T47D (cell line): Measurements from ENCODE around the gene LMAN2.
"Not testable (repeated sequence)": the region's sequence is repeated elsewhere in the genome, so short reads cannot be mapped to it uniquely, and the experiment has no call there.

ENCODE experiments used
- DNase-seq, 2 experiments: peaks; one replicate each; pipeline versions ENCODE4 v3.0.0 to v3.0.0-alpha.2; 2011 to 2012; ENCODE audit warnings: low read depth in 1 of 2, low spot score in 1 of 2
- JUND ChIP-seq: IDR thresholded peaks from 2 replicates; pipeline ENCODE4 v1.6.1; 2012; ENCODE audit warnings: low read depth
- in situ Hi-C: cut with HindIII; loops from 2 replicates; pipeline ENCODE4 v1.10.0; 2016; ENCODE audit warnings: low sequenced_read_pairs, low pct_unique_long_range_greater_than_20kb

LMAN2 gene

DNA sequence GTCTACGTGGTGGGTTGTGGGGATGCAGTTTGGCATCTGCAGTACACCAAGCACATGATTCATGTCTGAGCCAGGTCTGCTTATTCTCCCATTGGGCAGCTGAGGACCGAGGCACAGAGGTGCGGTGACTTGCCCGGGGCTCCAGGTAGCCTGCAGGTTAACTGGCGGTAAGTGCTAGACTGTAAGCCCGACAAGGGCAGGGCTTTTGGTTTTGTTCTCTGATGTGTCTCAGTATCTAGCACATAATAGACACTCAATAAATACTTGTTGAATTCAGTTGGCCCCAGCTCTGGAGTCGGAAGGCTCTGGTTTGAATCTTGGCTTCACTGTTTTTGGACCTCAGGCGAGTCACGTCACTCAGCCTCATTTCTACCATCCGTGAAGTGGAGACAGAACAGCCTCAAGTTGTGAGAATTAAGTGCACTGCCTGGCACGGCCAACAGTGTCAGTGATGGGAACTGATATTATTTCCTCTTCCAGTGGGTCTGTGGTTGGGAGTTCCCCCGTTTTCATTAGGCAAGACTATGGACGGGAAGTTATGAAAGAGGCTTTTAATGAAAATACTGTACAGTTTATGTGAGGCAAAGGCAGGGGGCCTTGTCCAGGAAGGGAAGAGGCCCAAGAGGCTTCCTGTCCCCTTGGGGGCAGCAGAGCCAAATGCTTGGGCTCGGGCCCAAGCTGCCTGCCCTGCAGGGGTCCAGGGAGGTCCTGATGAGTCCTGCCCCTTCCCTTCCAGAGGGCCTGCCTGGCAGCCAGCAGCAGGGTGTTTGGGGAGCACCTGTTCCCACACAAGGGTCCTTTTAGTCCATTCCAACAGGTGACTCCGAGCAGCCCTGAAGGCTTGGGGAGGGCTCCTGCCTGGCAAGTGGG is 44.6 kb downstream of the LMAN2 start:
- in situ Hi-C loops = no loop called here
- DNase-seq = no peak
- TF ChIP-seq JUND = no peak

DNA sequence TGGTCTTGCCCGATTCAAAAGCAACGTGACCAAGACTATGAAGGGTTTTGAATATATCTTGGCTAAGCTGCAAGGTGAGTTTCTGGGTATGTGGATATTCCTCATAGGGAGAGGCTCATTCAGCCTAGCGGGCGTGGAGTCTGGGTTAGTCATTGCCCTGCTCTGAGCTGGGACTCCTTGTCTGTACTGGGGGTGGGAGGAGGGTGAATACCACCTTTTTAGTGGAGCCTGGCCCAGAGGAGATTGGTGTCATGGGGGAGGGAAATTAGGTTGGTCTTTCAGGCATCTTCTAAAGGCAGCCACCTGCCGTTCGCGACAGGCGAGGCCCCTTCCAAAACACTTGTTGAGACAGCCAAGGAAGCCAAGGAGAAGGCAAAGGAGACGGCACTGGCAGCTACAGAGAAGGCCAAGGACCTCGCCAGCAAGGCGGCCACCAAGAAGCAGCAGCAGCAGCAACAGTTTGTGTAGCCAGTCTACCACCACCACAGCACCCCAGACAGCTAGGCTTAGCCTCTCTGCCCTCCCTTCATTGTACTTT is 45.3 kb downstream of the LMAN2 start:
- in situ Hi-C loops, DNase-seq: not testable (repeated sequence)

DNA sequence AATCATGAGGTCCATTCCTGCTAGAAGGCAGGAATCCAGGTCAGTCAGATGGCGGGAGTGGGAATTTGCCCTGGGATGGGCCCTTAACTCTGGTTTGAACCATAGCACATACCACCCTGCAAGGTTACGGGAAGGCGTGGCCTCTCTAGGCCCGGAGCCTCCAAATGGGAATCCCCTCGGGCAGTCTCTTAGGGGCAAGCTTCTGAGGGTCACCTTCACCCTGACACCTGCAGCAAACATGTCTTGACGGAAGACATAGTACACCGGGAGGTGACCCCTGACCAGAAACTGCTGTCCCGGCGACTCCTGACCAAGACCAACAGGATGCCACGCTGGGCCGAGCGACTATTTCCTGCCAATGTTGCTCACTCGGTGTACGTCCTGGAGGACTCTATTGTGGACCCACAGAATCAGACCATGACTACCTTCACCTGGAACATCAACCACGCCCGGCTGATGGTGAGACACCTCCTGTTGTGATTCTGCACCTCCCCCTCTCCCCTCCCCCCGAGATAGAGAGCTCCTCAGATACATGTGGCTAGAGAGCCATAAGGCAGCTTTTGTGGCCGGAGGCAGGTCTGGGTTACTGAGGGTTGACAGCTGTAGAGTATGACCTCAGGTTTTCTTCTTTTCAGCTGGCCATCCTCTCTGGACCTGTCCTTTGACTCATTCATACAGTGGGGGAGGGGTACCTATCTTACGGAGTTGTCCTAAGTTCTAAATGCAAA is 46.9 kb downstream of the LMAN2 start:
- no peak for TF ChIP-seq JUND
- in situ Hi-C loops = no loop called here

DNA sequence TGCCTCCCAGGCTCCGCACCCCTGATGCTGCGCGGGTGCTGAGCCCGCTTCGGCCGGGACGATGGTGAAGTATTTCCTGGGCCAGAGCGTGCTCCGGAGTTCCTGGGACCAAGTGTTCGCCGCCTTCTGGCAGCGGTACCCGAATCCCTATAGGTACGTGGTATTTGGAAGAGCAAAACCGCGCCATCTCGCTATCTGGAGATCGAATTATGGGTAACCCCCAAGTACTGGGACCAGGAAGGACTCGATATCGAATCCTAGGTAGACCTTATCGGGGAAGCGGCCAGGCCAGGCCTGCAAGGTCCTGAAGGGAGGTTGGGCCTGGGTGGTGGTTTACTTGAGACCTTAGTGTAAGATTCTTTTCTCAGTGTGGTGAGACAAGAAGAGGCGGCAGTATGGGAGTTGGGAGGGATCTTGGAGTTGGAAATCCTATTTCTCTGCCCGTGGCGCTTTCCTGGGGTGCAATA is 47.5 kb downstream of the LMAN2 start:
- peak in 1 of 2 experiments; percentile 43 for DNase-seq
- TF ChIP-seq JUND = no peak
- in situ Hi-C loops = no loop called here

More for the DNA sequence above, 46.9 kb downstream of the LMAN2 start:
- peak in 1 of 2 experiments; percentile 20 for DNase-seq

DNA sequence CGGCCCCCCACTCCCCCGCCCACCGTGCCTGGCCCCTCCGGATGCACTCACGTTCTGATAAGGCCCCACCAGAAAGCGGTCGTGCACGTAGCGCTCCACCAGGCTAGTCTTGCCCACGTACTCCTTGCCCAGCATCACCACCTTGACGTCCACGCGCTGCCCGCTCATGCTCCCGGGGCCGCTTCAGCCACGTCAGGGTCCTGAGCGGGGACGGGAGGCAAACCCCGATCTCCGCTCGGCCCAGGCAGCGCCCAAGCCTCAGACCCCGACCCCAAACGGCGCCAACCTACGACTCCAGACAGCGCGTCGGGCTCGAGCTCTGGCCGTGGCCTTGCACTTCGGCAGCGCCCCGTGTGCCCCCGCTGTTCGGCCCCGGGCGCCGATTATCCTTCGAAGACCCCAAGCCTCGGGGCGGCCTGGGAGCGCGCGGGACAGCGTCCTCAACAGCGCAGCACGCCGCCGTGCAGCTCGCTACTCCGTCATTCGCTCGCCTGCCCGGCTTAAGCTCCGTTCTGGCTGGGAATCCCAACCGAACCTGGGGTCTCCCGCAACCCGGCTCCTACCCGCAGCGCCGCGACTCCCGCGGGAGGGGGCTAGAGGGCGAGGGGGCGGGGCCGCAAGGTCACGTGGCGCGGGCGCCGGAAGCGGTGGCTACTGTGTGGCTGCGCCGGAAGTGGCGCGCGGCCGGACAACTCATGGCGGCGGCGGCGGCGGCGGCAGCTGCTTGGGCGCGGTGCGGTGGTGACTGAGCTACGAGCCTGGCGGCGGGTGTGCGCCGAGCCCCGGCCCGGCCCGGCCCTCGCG is 48.1 kb downstream of the LMAN2 start, which contains the start of the genes PRELID1 and RAB24:
PRELID1 (plus strand) TSS at position 679 of the 804 bp plus-strand sequence. CDS start 187 bp downstream, outside the sequence.
RAB24 (minus strand) TSS at position 599 of the 804 bp plus-strand sequence; CDS start at position 168, 431 bp downstream.
- in situ Hi-C loops = no loop called here
- TF ChIP-seq JUND = no peak
- peak; percentile 73 to 86 for DNase-seq

DNA sequence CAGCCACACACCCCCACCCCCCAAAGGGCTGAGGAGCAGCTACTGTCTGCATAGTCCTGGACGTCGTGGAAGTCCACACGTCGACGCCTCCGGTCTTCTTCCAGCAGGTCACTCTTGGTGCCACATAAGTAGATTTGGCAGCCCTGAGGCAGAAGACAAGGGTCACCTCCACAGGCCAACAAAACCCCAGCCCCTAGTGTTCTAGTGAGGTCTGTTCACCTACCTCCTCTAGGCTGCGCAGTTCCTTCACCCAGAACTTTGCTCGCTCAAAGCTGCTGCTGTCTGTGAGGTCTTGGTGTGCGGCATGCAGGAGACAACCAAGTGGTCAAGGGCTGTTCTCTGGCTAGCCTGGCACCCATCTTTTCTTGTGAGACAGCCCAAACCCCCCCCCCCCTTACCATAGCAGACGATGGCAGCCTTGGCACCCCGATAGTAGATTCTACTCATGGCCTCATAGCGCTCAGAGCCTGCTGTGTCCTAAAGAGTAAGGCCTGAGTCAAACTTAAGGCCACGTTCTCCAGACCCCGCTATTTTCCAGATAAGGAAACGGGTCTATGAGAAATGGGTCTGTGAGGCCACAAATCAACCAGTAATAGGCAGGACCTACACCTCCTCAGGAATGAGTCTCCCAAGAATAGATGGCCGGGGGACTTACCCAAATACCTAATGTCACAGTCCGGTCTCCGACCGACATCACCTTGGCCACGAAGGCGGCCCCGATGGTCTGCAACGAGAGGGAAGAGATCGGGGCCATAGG is 48.9 kb downstream of the LMAN2 start:
- in situ Hi-C loops = no loop called here

DNA sequence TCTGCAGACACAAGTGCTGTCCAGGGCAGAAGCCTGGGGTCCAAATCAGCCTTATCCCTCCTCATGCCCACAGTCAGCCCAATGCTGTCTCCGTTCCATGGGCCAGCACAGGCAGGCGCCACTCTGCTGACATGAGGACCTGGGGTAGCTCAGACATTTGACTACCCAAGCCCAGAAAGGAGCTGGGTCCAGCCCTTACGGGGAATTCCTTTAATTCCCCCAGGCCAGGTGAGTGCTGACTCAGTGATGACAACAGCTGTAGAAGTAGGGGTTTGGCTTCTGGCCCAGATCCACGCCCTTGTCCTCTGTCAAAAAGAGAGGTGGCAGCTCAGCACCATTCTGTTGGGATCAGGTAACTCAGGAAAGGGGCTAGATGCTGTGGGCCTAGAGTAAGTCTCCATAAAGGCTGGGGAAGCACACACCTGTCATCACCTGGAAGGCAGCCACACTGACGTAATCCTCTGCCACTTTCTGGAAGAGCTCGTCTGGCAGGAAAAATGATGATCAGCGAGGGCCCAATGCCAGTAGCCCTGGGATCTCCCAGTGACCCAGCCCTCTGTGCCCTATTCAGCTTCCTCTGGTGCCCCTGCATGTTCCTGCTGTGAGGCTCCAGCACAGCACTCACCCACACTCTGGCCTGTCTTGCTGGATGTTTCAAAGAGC is 49.8 kb downstream of the LMAN2 start:
- TF ChIP-seq JUND = peak; percentile 79
- DNase-seq = peak; percentile 51 to 93
- in situ Hi-C loops = no loop called here

More for the DNA sequence above, 48.9 kb downstream of the LMAN2 start:
- DNase-seq = peak in 1 of 2 experiments; percentile 57
- no peak for TF ChIP-seq JUND

DNA sequence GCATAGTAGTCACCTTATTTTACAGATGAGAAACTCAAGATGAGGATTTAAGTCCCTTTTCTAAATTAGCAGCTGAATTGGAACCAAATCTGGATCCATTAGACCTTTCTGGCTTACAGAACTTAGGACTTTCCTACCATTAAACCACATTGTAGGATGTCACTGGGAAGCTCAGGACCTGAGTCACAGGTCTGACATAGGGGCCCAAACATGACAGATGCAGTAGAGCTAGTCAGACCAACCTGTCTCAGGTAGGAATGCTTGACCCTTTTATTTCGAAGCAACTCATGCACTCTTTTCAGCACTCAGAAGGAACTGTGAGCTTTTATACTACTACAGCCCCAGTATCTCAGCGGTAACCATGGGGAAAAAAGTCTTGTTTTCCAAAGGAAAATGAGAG is 50.5 kb downstream of the LMAN2 start:
- no peak for TF ChIP-seq JUND
- in situ Hi-C loops = no loop called here
- DNase-seq = no peak

DNA sequence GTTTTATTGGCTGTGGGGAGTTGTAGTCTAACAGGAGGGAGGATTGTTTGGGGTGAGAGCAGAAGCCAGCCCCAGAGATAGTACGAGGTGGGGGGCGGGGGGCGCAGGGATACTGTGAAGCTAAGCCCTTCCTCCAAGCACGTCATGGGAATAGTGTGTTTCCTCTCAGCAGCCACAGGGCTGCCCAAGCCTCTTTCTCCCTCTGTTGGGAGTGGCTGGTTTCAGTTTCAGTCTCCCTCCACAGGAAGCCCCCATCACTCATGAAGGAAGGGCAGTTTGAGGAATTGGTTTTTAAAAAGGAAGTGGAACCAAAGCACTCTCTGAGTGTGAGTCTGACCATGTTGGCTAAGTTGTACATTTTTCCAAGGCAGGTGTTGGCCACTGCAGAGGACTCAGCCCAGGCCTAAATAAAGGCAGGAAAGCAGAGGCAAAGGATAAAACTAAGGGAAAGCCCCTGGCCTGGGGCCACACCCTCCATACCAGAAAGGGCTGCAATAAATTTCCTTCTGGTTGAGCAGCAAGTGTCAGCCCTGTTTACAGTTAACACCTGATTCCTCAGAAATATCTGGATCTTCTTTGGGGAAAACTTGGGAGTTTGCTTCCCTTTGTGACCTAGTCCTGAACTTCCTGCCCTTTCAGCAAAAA is 51.1 kb downstream of the LMAN2 start:
- in situ Hi-C loops = no loop called here
- no peak for TF ChIP-seq JUND
- no peak for DNase-seq

DNA sequence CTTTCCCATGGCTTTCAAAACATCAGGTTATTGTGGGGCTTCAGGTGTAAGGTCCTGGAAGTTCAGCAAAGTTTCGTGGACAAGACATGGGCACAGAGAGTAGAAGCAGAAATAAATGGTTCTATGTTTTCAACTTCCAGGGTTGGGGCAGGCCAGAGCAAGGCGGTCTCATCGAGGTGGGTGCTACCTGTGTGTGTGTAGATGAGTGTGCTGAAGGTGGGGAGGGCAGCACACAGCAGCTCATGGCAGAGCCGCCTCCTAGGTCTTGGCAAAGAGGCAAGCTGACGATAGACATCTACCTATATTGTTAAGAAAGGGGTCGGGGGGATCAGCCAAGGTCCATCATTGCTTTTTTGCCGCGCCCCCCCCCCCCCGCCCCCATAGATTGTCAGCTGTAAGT is 51.8 kb downstream of the LMAN2 start:
- in situ Hi-C loops = no loop called here
- no peak for DNase-seq
- TF ChIP-seq JUND = no peak

DNA sequence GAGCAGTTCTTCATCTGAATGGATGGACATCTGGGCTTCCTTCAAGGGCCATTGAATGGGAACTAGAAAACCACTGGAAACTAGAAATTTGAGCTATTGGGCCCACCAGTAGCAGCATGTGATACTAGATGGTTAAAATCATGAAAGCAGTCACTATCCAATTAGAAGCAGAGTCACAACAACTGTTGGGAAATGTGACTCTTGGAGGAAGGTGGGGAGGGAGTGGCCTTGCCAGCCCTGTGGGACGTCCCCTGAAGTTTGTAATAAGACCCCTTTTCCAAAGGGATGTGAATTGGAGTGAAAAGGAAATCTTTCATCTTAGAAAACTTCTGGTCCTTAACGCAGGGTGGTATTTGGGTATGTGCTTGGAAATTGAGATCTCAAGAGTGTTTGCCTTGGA is 53.5 kb downstream of the LMAN2 start:
- in situ Hi-C loops = no loop called here
- no peak for TF ChIP-seq JUND
- DNase-seq = no peak
